GM23248 (cell line): ENCODE measurements around the gene CAB39.

Experiments used
- EZH2 ChIP-seq: fragments of 200-600 bp; sonication (generic); IDR thresholded peaks from 2 replicates; pipeline ENCODE4 v1.6.1; 2018; ENCODE audit warnings: antibody characterized with exemption, mild to moderate bottlenecking; ENCODE audit not compliant: insufficient read depth, poor library complexity, severe bottlenecking
- EZH2phosphoT487 ChIP-seq: fragments of 200-600 bp; sonication (generic); IDR thresholded peaks from 2 replicates; pipeline ENCODE4 v1.6.1; 2018; ENCODE audit warnings: antibody characterized with exemption, moderate library complexity, mild to moderate bottlenecking, low read depth; ENCODE audit not compliant: insufficient read depth

DNA sequence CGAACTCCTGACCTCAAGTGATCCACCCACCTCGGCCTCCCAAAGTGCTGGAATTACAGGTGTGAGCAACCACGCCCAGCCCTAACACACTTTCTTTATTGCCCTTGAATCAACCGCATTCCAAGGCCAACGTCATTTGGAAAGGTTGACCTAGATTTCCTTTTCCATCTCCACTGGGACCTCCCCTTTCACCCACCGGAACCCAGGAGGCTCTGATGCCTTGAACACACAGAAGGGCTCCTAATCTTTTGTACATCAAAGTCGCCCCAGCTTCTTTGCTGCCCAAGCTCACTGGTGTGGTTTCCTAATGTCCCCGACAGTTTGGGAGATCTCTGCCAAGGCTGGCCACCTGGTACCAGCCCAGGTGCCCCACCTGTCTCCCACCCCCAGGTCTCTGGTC, 46.2 kb upstream of the CAB39 start:
- TF ChIP-seq EZH2 (no peak), EZH2phosphoT487 (no peak)
